Measurements from ENCODE around the gene RXFP4. TPM values are rescaled to one million over a fixed set of nuclear protein-coding genes. Genes with fewer than 3 reads are reported as not detected.
"Not testable (repeated sequence)": the region's sequence is repeated elsewhere in the genome, so short reads cannot be mapped to it uniquely, and the experiment has no call there.

RXFP4 gene
- total and polyA plus RNA-seq, 8 donors, result 0.10 to 0.82 (median 0.17) TPM; not detected in 3

GRCh38 chr1:155983191-155984024 lies 42.0 kb downstream of the RXFP4 start:
- Histone ChIP-seq H3K4me3 (peak overlapping the region in 1 of 2 donors; percentile 14), H3K27ac (peak overlapping the region; percentile 92 to 96), H3K27me3 (no peaks in the 10 kb centered on the region), H3K36me3 (no peaks in the 10 kb centered on the region), H3K9me3 (no peaks in the 10 kb centered on the region), H3K4me1 (peaks cover 40 to 64% of the 10 kb centered on the region in 2 donors)
- DNase-seq, result peak in 1 of 4 donors; percentile 89
- peak; percentile 1 for ATAC-seq
- intact Hi-C loops (cut with DNase I), result no loop called here
- TF ChIP-seq, protein P1, sequence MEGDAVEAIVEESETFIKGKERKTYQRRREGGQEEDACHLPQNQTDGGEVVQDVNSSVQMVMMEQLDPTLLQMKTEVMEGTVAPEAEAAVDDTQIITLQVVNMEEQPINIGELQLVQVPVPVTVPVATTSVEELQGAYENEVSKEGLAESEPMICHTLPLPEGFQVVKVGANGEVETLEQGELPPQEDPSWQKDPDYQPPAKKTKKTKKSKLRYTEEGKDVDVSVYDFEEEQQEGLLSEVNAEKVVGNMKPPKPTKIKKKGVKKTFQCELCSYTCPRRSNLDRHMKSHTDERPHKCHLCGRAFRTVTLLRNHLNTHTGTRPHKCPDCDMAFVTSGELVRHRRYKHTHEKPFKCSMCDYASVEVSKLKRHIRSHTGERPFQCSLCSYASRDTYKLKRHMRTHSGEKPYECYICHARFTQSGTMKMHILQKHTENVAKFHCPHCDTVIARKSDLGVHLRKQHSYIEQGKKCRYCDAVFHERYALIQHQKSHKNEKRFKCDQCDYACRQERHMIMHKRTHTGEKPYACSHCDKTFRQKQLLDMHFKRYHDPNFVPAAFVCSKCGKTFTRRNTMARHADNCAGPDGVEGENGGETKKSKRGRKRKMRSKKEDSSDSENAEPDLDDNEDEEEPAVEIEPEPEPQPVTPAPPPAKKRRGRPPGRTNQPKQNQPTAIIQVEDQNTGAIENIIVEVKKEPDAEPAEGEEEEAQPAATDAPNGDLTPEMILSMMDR (IDR thresholded peaks at IDR 0.05), result no peak

GRCh38 chr1:155984341-155984740 lies 42.9 kb downstream of the RXFP4 start:
- H3K27ac ChIP-seq, result peak overlapping the region; percentile 92 to 96
- H3K27me3 ChIP-seq, result no peaks in the 10 kb centered on the region
- no peaks in the 10 kb centered on the region for H3K36me3 ChIP-seq
- ATAC-seq (peak; percentile 3), DNase-seq (no peak)
- TF ChIP-seq, protein P1 (IDR thresholded peaks at IDR 0.05), result no peak
- H3K4me1 ChIP-seq, result peaks cover 38 to 68% of the 10 kb centered on the region in 2 donors
- intact Hi-C loops (cut with DNase I), result no loop called here
- no peak overlapping the region for H3K4me3 ChIP-seq
- H3K9me3 ChIP-seq, result no peaks in the 10 kb centered on the region

DNA sequence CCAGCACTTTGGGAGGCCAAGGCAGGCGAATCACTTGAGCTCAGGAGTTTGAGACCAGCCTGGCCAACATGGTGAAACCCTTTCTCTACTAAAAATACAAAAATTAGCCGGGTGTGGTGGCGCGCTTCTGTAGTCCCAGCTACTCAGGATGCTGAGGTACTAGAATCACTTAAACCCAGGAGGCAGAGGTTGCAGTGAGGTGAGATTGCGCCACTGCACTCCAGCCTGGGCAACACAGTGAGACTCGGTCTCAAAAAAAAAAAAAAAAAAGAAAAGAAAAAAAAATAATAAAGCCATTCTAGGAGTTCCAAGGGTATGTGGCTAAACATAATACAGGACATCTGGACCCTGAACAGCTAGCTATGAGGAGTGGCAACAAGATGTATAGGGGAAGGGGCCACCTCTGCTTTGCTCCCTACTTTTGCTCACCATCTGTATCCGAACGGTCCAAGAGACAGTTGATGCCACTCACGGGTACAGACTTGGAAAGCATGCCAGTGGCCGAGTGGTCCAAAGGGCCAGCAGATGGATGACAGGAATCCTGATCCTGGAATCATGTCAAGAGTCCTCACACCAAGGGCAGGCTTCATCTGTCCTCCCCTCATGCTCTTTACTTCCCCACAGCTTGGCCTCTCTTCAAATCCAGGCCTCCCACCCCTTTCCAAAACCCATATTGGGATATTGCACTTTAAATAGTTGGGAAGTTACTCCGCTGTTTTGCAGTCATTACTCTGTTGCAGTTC lies 43.6 kb downstream of the RXFP4 start:
- H3K27me3 ChIP-seq, H3K4me3 ChIP-seq, H3K9me3 ChIP-seq, DNase-seq, H3K36me3 ChIP-seq, ATAC-seq: not testable (repeated sequence)
- peaks cover 36 to 68% of the 10 kb centered on the region in 2 donors for H3K4me1 ChIP-seq
- peak overlapping the region in 1 of 2 donors; percentile 96 for H3K27ac ChIP-seq
- intact Hi-C loops (cut with DNase I), result loop anchor here in 1 of 2 donors (5.0 kb wide), 1 partner anchor 48 kb away; no protein-coding TSS in a partner anchor

DNA sequence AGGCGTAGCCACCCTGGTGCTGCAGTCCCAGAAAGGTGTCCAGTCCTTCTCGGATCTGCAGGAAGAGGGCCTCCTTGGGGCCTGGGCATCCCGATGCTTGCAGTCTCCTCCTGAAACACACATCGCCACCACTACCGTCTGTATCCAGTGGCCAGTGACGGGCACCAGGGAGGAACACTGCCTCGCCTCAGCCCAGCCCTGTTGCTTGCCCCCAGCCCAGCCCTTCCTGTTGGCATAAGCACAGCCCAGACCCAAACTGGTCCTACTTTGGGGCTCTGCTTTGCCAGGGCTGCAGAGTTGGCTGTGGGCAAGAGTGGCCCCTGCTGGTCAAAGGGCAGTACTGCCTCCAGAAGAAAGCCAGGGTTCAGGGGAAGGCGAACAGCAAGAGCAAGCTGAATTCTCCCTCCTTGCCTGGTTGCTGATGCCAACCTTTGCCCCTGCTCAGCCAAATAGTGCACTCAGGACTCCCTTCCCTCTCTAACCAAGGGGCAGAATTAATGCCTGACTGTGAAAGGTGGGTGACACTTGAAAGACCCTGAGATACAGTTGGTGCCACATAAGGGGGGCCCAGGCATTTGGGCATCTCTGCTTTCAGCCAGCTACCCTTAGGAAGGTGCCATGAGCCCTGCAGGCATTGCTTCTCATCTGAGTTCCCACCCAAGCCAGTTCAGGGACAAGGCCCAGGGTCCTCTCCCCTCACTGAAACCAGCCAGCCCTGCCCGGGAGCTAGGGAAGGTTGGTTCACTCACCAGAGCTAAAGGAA lies 48.0 kb downstream of the RXFP4 start:
- TF ChIP-seq, protein P1 (IDR thresholded peaks at IDR 0.05), result peak; percentile 95 to 100
- peak in 3 of 4 donors; percentile 81 to 91 (median 82) for DNase-seq
- Histone ChIP-seq H3K27ac (peak overlapping the region; percentile 3 to 88), H3K36me3 (no peaks in the 10 kb centered on the region), H3K4me3 (peak overlapping the region; percentile 2 to 35), H3K4me1 (peaks cover 6 to 45% of the 10 kb centered on the region in 2 donors), H3K9me3 (no peaks in the 10 kb centered on the region), H3K27me3 (no peaks in the 10 kb centered on the region)
- ATAC-seq, result peak; percentile 86
- intact Hi-C loops (cut with DNase I), result loop anchor here in 1 of 2 donors (5.0 kb wide), 1 partner anchor 52 kb away; no protein-coding TSS in a partner anchor

- Histone ChIP-seq H3K4me1 (peaks cover 5 to 42% of the 10 kb centered on the region in 2 donors), H3K27ac (peak overlapping the region; percentile 35 to 88), H3K36me3 (no peaks in the 10 kb centered on the region), H3K9me3 (no peaks in the 10 kb centered on the region), H3K4me3 (peak overlapping the region in 1 of 2 donors; percentile 35), H3K27me3 (no peaks in the 10 kb centered on the region)
- TF ChIP-seq, protein P1 (IDR thresholded peaks at IDR 0.05), result no peak
- peak; percentile 14 for ATAC-seq
- no peak for DNase-seq
- intact Hi-C loops (cut with DNase I), result no loop called here
These were observed 48.7 kb downstream of the RXFP4 start for GRCh38 chr1:155990005-155990739.

Data from left lung (tissue), 10 donors.